Renal pelvis (tissue), 12 donors: ENCODE data around the gene FMO5. TPM values are rescaled to one million over a fixed set of nuclear protein-coding genes. Genes with fewer than 3 reads are reported as not detected.

ENCODE experiments used
- DNase-seq: peaks from one replicate; pipeline ENCODE4 v3.0.0-alpha.2; 2013
- long read RNA-seq, 16 experiments: transcript quantifications; one replicate each; lab custom pipeline, GENCODE V29; 2026
- polyA plus RNA-seq, 3 donors: library from polyadenylated mRNA; unstranded; fragments of 120-200 nt; gene quantifications; one replicate each; pipeline ENCODE4 v1.2.1, GENCODE V29; 2013; ENCODE audit not compliant: insufficient read length in 3 of 3

FMO5 gene, protein sequence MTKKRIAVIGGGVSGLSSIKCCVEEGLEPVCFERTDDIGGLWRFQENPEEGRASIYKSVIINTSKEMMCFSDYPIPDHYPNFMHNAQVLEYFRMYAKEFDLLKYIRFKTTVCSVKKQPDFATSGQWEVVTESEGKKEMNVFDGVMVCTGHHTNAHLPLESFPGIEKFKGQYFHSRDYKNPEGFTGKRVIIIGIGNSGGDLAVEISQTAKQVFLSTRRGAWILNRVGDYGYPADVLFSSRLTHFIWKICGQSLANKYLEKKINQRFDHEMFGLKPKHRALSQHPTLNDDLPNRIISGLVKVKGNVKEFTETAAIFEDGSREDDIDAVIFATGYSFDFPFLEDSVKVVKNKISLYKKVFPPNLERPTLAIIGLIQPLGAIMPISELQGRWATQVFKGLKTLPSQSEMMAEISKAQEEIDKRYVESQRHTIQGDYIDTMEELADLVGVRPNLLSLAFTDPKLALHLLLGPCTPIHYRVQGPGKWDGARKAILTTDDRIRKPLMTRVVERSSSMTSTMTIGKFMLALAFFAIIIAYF
- 10 to 100 TPM in 1 of 3 donors, 1 to 10 TPM in 2; 6.3 to 11.6 (median 7.9) TPM for polyA plus RNA-seq
- long read RNA-seq, donor 1 = 0 reads
- long read RNA-seq, donor 2, partial matches to known transcripts = 0 of 1 reads
- long read RNA-seq, donor 2, other reads (novel, unspliced or antisense) = 0 of 1 reads
- long read RNA-seq, donor 3 = 0 reads
- long read RNA-seq, donor 4, partial matches to known transcripts = 0 of 1 reads
- long read RNA-seq, donor 4, other reads (novel, unspliced or antisense) = 0 of 1 reads
- long read RNA-seq, donor 5 = 0 reads
- long read RNA-seq, donor 6, partial matches to known transcripts = 33 of 35 reads
- long read RNA-seq, donor 6, other reads (novel, unspliced or antisense) = 0 of 35 reads
- long read RNA-seq, donor 7 = 0 reads
- long read RNA-seq, donor 8, partial matches to known transcripts = 0 of 1 reads
- long read RNA-seq, donor 8, other reads (novel, unspliced or antisense) = 0 of 1 reads
- long read RNA-seq, donor 9, partial matches to known transcripts = 0 of 1 reads
- long read RNA-seq, donor 9, other reads (novel, unspliced or antisense) = 0 of 1 reads
- long read RNA-seq, donor 10, partial matches to known transcripts = 0 of 1 reads
- long read RNA-seq, donor 10, other reads (novel, unspliced or antisense) = 0 of 1 reads
- long read RNA-seq, donor 11 = 0 reads
- long read RNA-seq, donor 12, partial matches to known transcripts = 0 of 1 reads
- long read RNA-seq, donor 12, other reads (novel, unspliced or antisense) = 0 of 1 reads
- long read RNA-seq, donor 13, partial matches to known transcripts = 39 of 40 reads
- long read RNA-seq, donor 13, other reads (novel, unspliced or antisense) = 0 of 40 reads
- long read RNA-seq, donor 14 = 0 reads
- long read RNA-seq, donor 15, transcript FMO5-201 (9 exons, 2,632 nt) = major isoform, 5 of 69 reads
- long read RNA-seq, donor 15, partial matches to known transcripts = 57 of 69 reads
- long read RNA-seq, donor 15, other reads (novel, unspliced or antisense) = 5 of 69 reads
- long read RNA-seq, donor 16 = 0 reads

DNA sequence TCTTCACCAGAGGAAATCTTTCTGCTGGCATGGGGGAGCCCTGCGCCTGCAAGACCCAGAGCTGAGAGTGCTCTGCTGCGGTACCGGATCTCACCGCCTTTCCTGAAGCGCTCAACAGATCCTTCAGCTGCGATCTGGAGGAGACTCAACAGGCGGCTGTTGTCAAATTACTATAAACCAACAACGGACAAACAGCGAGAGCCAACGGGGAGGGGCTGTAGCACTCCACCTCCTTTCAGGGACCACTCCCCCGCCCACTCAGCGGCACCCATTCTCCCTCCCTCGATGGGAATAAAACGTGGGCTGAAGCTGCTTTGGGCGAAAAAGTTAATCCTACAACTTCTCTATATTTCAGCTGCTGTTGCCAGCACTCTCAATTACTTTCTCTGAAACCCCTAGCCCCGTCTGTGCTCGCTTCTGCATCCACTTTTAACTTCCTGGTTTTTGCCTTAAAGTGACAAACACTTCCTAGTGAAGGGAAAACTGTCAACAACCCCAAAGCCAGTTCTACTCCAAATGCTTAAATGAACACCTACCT, at the start of gene FMO5:
Gene FMO5, minus strand, starts transcription at position 147 of the 538 bp plus-strand sequence. CDS start 310 bp downstream, outside the sequence.
- peak; percentile 69 for DNase-seq

DNA sequence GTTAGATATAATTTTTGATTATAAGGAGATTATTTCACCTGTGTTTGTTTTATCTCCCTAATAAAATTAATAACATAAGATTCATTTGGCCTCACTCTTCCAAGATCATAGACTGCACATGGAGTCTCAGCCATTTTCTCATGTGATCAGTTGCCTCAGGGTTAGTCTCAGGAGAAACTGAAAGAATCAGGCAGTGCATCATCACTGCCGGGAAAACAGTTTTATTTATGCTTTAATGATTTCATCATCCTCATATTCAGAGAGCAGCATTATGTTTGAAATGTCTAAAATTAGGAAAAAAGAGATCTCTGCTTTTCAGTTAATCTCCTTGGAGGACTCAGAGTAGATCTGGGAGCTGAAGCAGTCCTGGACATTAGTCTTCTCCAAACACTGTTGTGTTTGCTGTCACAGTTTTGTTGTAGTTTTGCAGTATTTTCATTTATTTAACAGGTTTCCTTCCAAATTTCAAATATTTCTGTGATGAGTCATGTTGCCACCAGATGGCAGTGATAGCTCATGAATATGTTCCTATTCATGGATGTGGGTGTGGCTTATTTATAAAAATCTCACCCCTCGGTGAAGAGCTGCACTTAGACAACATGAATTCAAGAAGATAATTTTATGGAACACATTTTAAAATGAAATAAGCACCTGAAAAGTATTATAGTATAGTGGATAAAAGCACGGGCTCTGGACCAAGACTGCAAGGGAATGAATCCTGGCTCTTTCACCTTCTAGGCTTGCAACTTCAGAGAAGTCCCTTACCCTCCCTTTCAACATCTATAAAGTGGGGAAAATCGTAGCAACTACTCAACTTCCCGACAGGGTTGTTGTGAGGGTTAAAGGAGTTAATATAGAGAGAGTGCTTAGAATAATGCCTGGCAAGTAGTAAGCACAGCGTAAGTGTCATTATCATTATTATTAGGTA, 48.5 kb upstream of the FMO5 start:
- DNase-seq = peak; percentile 33

DNA sequence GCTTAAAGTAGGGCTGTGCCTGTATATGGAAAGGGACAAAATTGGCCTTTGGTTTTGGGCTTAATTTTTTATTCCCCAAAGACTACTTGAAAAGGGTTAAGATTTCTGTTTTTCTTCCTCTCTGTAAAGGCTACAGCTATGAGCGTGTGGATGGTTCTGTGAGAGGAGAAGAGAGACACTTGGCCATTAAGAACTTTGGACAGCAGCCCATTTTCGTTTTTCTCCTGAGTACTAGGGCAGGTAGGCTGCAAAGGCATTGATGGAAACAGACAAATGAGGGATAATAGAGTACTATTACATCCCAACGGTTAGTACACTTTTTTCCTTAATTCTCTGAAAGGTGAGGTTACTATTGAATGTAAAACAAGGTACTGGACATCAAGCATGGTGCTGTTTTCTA, 46.9 kb upstream of the FMO5 start:
- DNase-seq = no peak

DNA sequence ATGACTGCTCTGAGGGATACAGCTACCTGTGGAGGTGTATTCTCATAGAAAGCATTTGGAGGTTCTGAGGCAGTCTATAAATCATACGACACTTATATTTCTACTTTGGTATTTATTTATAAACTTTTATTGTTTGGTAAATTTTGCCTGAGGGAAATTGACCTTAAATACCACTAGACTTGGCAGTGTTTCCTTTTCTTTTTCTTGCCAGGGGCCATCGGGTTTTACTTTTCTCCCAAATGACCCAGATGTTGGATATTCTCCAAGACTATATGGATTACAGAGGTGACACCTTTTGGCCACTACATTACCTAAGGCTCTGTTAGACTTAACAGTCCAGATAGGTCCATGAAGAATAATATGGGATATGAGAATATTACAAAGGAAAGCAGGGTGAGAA, 45.6 kb upstream of the FMO5 start:
- DNase-seq = no peak

DNA sequence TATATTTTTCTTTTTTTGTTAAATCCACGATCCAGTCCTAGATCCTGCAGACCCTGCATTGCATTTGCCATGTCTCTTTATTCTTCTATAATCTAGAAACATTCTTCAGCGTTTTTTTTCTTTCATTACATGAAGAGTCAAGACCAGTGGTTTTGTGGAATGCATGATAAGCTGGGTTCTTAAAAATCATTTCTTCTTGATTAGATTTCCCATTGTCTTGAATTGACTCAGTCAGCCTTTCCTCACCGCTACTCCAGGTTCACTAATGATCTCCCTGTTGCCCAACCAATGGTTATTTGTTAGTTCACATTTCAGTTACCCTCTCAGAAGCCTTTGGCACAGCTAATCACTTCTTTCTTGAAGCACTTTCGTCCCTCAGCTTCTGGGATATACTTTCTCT, 42.6 kb upstream of the FMO5 start:
- DNase-seq = no peak

DNA sequence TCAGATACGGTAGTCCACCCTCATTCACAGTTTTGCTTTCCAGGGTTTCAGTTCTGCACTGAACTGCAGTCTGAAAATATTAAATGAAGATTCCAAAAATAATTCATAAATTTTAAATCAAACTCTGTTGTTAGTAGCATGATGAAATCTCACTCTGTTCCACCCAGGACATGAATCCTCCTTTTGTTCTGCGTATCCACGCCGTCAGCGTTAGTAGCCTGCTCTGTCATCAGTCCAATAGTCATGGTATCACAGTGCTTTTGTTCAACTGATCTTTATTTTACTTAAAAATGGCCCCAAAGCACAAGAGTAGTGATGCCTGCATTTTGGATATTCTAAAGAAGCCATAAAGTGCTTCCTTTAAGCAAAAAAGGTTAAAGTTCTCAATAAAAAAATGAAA, 41.2 kb upstream of the FMO5 start:
- no peak for DNase-seq

DNA sequence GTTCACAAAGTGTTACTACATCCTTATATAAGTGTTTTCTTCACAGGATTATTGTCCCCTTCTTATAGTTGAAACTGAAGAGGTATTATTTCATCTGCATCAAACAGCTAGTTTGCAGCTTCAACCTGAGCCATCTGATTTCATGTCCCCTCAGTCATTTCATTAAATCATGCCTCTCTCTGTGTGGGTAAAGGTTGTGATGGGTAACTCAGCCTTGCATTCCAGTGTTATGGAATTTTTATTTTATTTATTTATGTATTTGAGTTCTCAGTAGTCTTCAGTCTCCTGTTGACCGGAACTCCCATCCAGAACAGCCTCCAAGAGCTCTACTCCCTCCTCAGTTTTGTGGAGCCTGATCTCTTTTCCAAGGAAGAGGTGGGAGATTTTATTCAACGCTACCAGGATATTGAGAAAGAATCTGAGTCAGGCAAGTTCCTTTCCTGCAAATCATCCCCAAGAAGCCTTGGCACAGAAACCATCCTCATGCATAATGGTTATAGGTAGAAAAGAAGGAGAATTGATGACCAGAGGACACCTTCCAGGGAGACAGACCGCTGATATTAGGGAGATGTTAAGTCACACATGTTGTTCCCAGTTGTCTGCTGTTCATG, 39.1 kb upstream of the FMO5 start:
- no peak for DNase-seq

DNA sequence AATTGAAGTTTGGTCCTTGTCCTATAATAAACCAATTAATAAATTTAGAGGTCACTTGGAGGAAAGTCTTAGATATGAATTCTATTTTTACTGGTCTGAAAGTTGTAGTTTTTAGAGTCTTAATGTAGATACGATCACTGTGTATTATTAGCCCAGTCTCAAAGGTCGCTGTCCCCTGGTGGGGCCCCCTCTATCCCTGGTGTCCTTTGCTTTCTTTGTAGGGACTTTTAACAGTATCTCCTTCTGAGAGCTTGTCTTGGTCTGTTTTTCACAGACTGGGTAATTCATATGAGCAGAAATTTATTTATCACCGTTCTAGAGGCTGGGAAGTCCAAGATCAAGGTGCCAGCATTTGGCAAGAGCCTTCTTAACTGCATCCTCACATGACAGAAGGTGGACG, 35.8 kb upstream of the FMO5 start:
- DNase-seq = no peak

DNA sequence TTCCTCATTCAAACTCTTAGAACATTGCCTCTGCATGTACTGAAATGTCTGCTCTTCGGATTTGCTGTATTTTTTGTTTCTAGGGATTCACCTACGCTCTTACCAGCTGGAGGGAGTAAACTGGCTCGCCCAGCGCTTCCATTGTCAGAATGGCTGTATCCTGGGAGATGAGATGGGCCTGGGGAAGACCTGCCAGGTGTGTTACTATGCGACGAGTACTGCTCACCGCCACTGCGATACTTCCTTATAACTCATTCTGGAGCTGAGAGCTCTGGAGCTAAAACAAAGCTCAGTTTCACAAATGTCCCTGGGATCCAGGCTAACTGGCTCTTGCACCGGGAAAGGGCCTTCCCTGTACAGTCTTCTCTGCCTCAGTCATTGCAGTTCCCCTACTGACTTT, 27.4 kb upstream of the FMO5 start:
- DNase-seq = no peak

DNA sequence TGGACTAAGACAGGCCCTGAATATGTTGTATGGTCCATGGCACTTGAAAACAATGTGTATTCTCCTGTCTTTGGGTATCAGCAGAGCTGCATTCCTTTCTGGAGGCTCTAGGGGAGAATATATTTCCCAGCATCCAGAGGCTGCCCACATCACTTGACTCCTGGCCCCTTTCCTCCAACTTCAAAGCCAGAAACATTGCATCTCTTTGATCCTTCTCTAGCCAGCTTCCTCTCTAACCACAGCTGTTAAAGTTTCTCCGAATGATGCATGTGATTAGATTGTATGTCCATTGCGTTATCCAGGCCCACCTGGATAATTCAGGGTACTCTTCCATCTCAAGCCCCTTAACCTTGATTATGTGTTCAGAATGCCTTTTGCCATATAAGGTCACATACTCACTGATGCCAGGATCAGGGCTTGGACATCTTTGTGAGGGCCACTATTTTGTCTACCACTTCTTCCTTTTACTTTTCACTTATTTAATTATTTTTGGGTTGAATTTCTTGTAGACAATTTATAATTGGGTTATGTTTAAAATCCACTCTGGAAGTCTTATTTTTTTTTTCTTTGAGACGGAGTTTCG, 22.6 kb upstream of the FMO5 start:
- DNase-seq = no peak

DNA sequence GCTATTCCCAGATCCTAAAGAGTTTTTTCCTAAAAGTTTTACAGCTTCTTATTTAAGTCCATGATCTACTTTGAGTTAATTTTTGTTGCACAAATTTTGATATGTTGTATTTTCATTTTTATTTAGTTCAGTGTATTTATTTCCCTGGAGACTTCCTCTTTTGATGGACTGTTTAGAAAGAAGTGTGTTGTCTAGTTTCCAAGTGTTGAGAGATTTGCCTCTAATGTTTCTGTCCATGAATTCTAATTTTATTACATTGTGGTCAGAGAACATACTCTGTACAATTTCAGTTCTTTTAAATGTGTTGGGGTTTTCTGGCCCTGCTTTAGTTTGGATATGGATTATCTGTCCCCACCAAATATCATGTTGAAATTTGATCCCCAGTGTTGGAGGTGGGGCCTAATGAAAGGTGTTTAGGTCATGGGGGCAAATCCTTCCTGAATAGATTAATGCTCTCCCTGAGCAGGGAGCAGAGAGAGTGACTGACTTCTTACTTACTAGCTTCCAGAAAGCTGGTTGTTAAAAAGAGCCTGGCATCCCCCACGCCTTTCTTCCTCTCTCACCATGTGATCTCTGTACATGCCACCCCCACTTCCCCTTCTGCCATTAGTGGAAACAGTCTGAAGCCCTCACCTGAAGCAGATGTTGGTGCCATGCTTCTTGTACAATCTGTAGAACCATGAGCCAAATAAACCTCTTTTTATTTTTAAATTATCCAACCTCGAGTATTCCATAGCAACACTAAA, 21.9 kb upstream of the FMO5 start:
- no peak for DNase-seq

DNA sequence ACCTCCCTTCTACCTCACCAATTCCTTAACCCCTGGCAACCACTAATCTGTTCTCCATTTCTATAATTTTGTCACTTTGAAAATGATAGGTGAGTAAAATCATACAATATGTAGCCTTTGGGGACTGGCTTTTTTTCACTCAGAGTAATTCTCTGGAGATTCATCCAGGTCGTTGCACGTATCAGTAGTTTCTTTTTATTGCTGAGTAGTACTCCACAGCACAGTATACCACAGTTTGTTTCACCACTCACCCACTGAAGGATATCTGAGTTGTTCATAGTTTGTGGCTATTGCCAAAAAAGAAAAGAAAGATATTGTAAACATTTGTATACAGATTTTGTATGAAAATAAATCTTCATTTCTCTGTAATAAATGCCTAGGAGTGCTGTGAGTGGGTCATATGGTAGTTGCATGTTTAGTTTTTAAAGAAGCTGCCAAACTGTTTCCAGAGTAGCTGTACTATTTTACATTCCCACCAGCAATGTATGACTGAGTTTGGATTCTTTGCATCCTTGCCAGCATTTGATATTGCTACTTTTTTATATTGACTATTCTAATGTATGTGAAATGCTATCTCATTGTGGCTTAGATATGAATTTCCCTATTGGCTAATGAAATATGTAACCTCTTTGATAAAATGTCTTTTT, 21.0 kb upstream of the FMO5 start:
- DNase-seq = no peak

DNA sequence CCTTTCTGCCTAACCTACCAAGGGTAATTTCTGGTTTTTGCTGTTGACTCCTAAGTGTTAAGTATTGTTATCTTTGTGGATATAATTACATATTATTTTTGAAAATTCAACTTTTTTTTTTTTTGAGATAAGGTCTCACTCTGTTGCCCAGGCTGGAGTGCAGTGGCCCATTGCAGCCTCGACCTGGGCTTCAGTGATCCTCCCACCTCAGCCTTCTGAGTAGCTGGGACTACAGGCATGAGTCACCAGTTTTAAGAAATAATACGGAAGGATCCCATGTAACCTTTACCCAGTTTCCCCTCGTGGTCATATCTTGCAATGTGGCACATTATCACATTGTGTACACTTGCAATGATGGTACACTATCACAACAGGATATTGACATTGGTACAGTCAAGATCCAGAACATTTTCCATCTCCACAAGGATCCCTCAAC, 20.5 kb upstream of the FMO5 start:
- DNase-seq = no peak

DNA sequence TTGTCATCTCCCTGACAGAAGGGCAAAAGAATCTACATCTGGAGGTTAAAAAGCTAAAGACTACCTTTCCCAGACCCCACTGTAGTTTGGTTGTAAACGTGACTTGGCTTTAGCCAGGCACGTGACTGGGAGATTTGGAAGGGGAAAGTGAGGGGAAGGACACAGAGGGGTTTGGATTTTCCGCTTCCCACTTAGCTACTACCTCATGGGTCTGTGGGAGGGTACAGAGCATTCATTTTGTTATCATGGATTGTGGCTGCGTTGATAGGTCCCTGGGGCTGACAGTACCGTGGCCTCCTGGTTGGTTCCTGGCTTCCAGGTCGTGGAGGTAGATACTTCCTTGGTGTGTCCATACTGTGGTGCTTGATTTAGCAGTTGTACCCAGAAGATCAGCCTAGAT, 20.0 kb upstream of the FMO5 start:
- DNase-seq = no peak

DNA sequence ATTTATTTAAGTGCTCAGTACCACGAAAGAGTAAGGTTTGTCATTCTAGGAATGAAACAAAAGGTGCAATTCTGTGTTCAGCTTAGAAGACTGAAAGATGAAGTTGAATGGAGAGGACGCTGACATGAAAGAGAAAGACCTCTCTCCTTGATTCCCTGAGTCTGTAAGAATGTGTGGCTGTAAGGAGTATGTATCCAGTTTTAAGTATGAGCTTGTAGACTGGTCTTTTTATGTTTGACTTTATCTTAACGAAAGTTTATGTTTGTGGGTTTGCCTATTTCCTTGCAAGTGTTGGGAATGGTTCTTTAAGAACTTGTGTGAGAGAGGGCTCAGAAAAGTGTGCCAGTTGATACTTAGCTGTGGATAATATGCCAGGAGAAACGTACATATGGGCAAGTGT, 18.7 kb upstream of the FMO5 start:
- DNase-seq = no peak

DNA sequence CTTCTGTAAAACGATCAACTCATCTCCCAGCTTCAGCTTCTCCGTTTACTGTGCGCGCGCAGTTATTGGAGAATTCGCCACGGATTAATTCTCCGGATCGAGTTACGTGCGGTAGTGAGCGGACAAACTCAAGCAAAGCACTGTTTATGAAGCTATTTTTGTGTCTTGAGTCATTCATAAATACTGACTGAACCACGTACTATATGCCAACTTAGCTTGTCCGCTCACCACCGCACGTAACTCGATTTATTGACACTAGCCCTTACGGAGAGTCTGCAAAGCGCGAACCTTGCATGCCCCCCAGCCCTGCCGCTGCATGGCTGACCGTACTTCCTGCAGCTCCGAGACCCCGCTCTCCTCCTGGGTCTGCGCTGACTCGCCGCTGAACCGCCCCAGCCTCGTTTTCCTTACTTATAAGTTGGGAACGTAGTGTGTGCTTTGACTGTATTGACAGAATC, 18.1 kb upstream of the FMO5 start:
- no peak for DNase-seq

DNA sequence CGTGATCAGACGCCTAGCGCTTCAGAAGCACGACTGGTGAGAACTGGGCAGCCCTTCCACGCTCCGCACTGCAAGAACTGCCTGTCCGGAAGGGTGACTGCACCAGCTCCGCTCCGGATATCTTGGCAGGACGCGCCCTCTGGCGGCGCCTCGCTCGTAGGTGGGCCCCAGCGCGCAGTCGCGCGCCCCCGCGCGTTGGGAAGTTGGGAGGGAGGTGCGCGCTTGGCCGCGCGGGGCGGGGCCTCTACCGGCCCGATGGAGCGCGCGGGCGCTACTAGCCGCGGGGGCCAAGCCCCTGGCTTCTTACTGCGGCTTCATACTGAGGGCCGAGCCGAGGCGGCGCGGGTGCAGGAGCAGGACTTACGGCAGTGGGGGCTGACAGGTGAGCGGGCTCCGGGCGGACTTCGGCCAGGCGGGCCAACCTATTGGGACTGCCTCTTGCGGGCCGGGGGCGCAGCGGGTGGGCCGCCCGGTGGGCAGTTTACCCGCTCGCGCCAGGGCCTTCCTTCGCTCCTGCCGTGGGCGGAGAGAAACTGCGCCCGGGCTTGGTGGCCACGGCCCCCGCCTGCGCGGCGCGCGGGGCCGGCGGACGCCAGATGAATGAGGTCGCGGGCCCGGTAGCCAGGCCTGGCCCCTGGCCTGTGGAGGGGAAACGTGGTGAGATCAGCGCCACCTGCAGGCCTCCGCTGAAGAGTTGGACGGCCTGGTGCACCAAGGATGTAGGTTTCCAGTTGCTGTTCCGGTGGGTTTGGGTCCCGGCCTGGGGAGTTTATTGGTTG, 17.5 kb upstream of the FMO5 start, which contains the start of gene CHD1L:
Gene CHD1L, plus strand, starts transcription at position 236 of the 779 bp plus-strand sequence. Its CDS starts 20 bp downstream, at position 256.
- DNase-seq = peak; percentile 95
